HG03066 (cell line): ENCODE data around the gene EGLN2.
"Not testable (repeated sequence)": the region's sequence is repeated elsewhere in the genome, so short reads cannot be mapped to it uniquely, and the experiment has no call there.

ENCODE experiments used
- ATAC-seq: cut with Tn5 transposase; IDR thresholded peaks from one replicate; pipeline ENCODE4 v1.9.1; 2021; ENCODE audit warnings: low read depth; ENCODE audit not compliant: unreplicated experiment

The EGLN2 gene

DNA sequence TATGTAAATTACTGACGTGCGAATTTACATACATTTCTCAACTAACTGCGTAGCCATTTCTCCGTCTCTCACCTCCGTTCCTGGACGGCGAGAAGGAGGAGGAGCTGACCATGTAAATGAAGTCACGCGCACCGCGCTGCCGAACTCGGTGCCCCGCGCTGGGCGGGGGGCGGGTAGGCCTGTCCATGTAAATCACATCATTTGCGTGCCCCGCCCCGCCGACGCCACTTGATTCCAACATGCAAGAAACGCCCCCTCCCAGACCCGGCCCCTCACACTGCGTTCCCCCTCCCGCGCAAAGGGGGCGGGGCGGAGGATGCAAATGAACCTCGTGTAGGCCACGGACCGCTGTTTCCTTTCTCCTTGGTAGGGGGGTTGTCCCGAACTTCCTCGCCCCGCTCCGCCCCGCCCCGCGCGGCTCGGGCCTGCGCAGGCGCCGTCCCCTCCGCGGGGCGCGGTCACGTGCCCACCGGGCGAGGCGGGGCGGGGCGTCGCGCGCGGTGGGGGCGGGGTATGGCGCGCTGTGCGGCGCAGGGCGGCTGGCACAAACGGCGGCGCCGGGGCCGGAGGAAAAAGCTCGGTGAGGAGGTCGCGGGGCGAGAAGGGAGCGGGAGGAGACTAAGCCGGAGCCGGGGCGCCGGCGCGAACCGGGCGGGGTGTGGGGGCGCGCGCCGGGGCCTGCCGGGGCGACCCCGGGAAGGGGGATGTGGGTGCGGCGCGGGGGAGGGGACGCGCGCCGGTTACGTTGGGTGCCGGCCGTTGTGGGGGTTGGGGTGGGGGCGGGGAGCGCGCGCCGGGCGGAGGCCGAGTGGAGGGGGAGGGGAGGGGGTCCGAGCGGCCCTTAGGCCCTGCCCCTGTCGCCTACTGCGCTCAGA lies at the start of gene EGLN2:
Gene EGLN2, plus strand, starts transcription at position 509 of the 875 bp plus-strand sequence. CDS start 1,382 bp downstream, outside the sequence.
- peak; percentile 78 for ATAC-seq

DNA sequence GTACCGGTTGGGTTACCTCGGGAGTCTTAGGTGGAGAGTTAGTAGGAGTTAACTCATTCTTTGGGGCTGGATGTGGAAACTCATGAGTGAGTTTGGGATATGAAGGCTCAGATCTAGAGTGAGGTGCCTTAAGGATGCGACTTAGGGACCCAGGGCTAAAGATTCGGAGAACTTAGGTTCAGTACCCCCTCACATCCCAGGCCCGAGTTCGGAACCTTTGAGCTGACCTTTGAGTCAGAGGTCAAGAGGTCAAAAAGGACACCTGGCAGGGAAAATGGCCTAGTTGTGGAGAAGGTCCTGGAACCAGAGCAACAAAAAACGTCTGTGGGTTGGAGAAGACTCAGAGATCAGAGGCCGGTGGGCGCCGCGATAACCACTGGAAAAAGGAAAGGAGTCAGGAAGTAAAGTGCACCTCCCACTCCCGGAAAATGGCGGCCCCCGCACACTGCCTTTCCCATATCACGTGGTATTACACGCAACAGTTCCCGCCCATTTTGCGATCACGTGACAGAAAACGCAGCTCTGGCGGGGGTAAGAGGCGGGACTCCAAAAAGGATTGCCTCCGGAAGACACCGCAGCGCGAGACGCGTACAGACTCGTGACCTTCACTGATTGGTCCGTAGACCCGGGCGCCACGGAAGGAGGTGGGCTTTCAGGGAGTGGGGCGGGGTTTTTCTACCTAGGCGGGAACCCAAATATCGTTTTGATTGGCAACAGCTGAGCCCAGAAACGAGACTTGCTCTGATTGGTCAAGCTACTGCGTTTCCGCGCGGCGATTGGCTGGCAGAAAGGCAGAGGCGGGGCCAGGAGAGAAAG lies 48.7 kb upstream of the EGLN2 start, which contains the start of gene ACTMAP:
Gene ACTMAP, minus strand, starts transcription at position 420 of the 816 bp plus-strand sequence. CDS start 674 bp downstream, outside the sequence.
- peak; percentile 80 for ATAC-seq

DNA sequence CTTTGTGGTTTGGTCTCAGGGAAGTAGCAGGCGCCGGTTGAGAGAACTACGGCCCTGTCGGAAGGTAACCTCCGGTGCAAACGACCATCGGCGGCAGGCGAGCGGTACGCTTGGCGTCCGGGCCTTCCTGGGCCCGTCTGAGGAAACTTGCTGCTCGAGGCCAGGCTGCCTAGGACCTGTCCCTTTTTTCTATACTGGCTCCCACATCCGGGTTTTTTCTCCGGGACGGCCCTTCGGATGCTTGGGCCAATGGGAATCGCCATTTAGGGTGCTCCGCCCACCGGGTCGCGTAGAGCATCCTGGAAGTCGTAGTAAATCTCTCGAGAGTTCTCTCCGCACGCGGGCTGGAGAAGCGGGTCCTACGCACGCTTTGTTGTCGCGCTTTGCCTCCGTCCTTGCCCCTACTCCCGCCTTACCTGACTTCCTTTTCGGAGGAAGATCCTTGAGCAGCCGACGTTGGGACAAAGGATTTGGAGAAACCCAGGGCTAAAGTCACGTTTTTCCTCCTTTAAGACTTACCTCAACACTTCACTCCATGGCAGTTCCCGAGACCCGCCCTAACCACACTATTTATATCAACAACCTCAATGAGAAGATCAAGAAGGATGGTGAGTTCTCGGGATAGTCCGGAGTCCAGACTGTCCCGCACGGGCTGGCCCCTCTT lies 48.0 kb upstream of the EGLN2 start, which contains the start of gene SNRPA:
Gene SNRPA, plus strand, starts transcription at position 330 of the 664 bp plus-strand sequence. Its CDS starts 206 bp downstream, at position 536.
- ATAC-seq, result peak; percentile 63

DNA sequence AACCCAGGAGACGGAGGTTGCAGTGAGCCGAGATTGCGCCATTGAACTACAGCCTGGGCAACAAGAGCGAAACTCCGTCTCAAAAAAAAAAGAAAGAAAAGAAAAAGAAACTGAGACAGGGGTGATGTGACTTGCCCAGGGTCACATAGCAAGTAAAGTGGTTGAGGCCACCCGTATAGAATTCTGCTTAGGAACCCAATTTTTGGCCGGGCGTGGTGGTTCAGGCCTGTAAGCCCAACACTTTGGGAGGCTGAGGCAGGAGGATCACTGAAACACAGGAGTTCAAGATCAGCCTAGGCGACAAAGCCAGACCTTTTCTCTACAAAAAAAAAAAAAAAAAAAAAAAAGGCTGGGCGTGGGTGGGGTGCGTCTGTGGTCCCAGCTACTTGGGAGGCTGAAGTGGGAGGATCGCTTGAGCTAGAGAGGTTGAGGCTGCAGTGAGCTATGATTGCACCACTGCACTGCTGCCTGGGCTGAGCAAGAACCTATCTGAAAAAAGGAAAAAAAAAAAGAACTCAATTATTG lies 46.7 kb upstream of the EGLN2 start:
- ATAC-seq, result no peak

DNA sequence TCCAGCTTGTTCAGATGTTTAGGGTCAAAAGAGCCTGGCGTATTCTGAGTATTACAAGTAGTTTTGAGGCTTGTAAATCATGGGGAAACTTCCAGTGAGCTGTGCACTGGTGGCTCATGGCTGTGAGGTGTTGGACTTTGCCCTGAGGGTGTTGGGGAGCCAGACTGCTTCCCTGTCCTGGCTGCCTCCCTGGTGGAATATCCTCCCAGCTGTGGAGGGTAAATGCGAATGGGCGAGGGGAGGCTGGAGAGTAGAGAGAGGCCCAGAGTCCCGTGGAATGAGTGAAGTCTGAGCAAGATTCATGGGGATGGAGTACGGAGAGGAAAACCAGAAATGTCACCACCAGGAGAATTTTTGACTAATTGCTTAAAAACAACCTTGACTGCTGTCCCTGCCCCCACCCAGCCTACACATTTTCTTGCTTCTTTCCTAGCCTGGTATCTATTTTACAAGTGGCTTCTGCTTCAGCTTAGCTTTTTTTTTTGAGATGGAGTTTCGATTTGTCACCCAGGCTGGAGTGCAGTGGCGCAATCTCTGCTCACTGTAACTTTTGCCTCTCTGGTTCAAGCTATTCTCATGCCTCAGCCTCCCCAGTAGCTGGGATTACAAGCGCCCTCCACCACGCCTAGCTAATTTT lies 44.3 kb upstream of the EGLN2 start:
- no peak for ATAC-seq

DNA sequence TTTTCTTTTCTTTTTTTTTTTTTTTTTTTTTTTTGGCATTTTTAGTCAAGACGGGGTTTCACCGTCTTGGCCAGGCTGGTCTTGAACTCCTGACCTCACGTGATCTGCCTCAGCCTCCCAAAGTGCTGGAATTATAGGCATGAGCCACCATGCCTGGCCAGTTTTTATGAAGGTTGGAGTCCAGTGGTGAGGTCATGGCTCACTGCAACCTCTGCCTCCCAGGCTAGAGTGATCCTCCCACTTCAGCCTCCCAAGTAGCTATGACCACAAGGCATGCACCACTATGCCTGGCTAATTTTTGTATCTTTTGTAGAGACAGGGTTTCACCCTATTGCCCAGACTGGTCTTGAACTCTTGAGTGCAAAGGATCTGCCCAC lies 43.8 kb upstream of the EGLN2 start:
- ATAC-seq, result no peak

DNA sequence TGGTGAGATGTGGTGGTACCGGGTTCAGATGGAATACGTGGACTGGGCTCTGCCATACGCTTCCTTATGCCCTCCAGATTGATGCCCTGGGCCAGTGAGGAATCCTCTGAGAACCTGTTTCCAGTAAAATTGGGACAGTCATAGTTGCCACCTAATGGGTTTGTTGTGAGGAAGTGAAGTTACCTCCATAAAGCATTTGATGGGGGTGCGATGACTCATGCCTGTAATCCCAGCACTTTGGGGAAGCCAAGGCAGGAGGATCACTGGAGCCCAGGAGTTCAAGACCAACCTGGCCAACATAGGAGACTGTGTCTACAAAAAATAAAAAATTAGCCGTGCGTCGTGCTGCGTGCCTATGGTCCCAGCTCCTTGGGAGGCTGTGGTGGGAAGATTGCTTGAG lies 43.2 kb upstream of the EGLN2 start:
- no peak for ATAC-seq

DNA sequence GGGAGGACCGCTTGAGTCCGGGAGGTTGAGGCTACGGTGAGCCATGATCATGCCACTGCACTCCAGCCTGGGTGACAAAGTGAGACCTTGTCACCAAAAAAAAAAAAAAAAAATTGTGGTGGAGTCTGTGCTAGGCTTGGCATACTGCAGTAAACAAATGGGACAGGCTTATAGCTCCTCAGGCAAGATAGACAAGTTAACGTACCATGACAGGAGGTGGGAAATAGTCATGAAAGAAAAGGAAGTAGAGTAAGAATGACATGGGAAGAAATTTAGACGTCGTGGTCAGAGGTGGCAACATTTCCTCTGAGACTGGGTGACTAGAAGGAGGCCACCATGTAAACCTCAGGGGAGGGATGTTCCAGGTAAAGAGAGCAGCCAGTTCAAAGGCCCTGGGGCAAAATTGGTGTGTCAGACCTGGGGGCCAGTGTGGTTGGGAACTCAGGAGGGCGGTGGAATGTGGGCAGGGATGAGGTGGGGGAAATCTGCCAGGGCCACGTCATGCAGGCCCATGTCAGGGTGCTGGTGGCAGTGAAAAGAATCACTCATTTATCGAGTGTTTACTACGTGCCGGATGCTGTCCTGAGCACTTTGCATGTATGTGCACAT lies 42.4 kb upstream of the EGLN2 start:
- no peak for ATAC-seq

DNA sequence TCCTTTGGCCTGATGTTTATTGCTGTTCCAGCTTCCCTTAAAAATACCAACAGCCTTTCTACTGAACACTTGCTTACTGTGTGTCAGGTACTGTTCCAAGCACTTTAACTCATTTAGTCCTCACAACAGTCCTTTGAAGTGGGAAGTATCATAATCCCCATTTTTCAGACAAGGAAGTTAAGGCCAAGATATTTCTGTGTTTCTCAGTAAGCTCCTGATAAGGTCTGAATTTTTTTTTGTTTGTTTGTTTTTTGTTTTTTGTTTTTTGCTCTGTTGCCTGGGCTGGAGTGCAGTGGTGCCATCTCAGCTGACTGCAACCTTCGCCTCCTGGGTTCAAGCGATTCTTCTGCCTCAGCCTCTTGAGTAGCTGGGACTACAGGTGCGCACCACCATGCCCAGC lies 40.5 kb upstream of the EGLN2 start:
- ATAC-seq, result no peak

DNA sequence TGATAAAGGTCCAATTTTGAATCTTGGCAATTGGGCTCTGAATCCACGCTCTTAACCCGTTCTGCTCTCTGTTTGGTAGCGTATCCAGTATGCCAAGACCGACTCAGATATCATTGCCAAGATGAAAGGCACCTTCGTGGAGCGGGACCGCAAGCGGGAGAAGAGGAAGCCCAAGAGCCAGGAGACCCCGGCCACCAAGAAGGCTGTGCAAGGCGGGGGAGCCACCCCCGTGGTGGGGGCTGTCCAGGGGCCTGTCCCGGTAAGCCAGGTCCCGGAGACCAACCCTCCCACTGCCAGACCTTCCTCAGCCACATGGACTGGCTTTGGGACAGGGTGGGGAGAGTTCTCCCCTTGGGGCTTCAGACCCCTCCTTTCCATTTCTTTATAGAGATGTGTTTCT lies 39.6 kb upstream of the EGLN2 start:
- ATAC-seq, result no peak

DNA sequence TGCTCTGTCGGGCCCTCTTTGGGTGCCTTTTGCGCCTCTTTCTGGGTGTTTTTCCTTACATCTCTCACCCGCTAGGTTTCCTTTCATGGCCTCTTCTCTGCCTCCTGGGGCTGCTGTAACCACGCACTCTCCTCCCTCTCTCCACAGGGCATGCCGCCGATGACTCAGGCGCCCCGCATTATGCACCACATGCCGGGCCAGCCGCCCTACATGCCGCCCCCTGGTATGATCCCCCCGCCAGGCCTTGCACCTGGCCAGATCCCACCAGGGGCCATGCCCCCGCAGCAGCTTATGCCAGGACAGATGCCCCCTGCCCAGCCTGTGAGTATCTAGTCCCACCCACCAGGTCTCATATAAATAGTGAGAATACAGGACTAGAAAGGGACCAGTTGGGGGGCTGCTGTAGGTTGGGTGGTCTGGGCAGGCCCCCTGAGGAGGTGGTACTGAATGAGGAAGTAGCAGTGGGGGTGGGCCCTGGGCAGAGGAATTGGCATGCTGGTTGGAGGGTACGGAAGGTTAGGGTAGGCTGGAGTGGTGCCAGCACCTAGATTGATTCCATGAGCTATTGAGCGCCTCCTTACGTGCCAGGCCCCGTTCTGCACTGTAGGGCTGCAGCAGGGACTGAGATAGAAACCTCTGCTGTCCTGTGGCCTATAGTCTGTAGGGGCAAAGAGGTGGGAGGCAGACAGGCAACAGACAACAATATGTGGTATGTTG lies 36.1 kb upstream of the EGLN2 start:
- ATAC-seq, result no peak

DNA sequence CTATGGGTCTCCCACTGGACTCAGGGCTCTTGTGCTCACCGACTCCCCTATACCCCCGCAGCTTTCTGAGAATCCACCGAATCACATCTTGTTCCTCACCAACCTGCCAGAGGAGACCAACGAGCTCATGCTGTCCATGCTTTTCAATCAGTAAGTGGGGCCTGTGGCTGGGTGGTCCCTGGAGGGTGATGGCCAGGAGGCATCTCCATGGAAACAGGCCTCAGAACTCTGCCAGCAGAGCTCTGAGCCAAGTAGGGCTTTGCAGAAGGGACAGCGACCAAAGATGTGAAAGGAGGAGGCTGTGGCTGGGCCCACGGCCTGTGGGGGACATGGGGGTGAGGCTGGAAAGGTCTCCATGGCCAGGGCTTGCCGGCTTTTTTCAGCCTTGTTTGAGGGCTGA lies 35.5 kb upstream of the EGLN2 start:
- no peak for ATAC-seq

DNA sequence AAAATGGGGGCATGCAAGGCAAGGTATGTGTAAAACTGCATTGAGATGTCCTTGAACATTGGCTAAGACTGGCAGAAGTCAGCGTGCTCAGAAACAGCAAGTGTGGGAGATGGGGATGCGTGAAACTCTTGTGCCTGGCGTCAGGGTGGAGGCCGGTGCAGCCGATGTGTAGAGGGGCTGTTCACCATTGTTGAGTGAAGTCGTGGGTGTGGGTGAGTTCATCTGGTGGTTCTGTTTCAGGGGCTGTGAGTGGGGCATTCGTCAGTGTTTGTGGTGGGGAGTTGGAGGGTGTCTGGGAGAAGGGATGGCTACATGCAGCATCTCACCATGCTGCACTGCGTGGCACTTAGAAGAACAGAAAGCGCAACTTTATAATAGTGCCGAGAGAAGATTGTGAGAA lies 35.0 kb upstream of the EGLN2 start:
- ATAC-seq, result no peak

DNA sequence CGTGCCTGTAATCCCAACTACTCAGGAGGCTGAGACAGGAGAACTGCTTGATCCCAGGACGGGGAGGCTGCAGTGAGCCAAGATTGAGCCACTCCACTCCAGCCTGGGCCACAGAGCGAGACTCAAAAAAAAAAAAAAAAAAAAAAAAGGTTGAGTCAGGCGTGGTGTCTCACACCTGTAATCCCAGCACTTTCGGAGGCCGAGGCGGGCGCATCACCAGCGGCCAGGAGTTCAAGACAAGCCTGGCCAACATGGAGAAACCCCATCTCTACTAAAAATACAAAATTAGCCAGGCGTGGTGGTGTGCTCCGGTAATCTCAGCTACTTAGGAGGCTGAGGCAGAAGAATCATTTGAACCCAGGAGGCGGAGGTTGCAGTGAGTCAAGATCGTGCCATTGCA lies 32.6 kb upstream of the EGLN2 start:
- ATAC-seq, result not testable (repeated sequence)

DNA sequence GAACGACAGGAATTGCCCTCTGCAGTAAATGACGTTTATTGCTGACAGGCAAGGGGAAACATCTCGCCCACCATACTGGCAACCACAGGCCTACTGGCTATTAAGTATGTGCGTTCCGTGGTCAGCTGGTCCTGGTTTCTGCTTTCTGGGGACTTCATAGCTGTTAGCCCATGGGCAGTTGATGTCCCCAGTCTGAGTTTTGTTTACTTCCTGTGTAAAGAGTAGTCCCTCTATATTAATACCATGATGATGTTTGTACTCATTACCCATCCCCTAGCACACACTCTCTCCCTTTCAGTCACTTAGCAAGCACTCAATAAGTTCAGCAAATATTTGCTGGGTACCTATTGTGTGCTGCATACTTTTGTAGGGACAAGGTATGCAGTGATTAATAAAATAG lies 30.1 kb upstream of the EGLN2 start:
- no peak for ATAC-seq

DNA sequence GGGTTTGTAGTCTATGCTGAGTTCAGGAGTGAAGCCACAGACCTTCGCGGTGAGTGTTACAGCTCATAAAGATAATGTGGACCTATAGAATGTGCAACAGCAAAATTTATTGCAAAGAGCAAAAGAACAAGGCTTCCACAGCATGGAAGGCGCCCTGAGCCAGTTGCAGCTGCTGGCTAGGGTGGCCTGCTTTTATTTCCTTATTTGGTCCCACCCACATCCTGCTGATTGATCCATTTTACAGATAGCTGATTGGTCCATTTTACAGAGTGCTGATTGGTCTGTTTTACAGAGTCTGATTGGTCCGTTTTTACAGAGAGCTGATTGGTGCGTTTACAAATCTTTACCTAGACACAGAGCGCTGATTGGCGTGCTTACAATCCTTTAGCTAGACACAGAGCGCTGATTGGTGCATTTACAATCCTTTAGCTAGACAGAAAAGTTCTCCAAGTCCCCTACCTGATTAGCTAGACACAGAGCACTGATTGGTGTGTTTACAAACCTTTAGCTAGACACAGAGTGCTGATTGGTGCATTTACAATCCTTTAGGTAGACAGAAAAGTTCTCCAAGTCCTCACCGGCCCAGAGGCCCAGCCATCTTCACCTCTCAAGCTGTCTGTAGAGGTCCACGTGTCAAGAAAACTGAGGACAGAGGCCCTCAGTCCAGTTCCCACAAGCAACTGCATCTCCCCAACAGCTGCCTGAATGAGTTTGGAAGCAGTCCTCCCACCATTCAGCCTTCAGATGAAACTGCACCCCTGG lies 27.7 kb upstream of the EGLN2 start:
- not testable (repeated sequence) for ATAC-seq

DNA sequence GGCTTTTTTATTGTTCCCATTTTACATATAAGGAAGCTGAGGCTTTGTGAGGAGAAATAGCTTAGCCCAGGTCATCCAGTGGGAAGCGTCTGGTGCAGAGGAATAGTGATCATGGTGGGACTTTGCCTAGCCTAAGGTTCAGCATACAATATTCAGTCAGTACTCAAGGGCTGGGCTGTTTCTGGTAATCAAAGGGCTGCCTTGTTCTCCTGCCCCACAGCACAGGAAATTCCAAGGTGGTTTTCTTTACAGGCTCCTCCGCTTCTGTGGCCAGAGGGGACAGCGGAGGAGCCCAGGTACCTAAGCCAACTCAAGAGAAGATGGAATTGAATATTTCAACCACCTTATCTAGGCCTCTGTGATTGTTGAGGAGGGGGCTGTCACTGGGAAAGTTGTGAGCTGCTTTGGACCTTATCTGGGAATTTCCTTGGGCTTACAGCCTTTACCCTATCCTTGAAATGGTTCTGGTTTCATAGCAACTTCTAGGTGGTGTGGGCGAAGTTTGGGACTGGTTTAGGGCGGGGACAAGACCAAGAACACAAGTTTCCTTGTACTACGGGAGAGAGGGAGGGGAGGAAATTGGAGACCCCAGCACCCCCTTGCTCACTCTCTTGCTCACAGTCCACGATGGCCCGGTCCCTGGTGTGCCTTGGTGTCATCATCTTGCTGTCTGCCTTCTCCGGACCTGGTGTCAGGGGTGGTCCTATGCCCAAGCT lies 23.9 kb upstream of the EGLN2 start, which contains the start of gene MIA:
Gene MIA, plus strand, starts transcription at position 606 of the 716 bp plus-strand sequence. Its CDS starts 22 bp downstream, at position 628.
- ATAC-seq, result no peak

DNA sequence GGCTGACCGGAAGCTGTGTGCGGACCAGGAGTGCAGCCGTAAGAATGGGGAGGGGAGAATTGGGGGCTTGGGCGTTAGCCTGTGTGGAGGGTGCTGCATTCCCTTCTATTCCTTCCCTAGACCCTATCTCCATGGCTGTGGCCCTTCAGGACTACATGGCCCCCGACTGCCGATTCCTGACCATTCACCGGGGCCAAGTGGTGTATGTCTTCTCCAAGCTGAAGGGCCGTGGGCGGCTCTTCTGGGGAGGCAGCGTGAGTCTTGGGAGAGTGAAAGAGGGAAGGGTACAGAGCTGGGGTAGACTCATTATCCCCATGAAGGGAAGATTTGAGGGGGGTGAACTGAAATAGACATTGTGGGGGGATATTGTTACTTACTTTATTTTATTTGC lies 23.4 kb upstream of the EGLN2 start:
- ATAC-seq, result no peak
